Upper lobe of right lung (tissue), 1 donor: ENCODE results near the gene CALD1. TPM values are rescaled to one million over a fixed set of nuclear protein-coding genes. Genes with fewer than 3 reads are reported as not detected.

Experiments used
- ATAC-seq: fragments of 200-7000 bp; cut with Tn5 transposase; one replicate; pipeline ENCODE4 v1.9.1; 2020; ENCODE audit warnings: mild to moderate bottlenecking, moderate library complexity
- DNase-seq: peaks from one replicate; pipeline ENCODE4 v3.0.0-alpha.2; 2020
- H3K27ac ChIP-seq: fragments of 200-600 bp; one replicate; pipeline ENCODE4 v1.8.0; 2022
- H3K27me3 ChIP-seq: fragments of 200-600 bp; one replicate; pipeline ENCODE4 v1.8.0; 2022; ENCODE audit warnings: mild to moderate bottlenecking
- H3K36me3 ChIP-seq: fragments of 200-600 bp; one replicate; pipeline ENCODE4 v1.8.0; 2022
- H3K4me1 ChIP-seq: fragments of 200-600 bp; one replicate; pipeline ENCODE4 v1.8.0; 2022
- H3K4me3 ChIP-seq: fragments of 200-600 bp; one replicate; pipeline ENCODE4 v1.8.0; 2022; ENCODE audit warnings: mild to moderate bottlenecking
- H3K9me3 ChIP-seq: fragments of 200-600 bp; one replicate; pipeline ENCODE4 v1.8.0; 2022
- CTCF ChIP-seq: fragments of 200-600 bp; IDR thresholded peaks from one replicate; pipeline ENCODE4 v1.8.0; 2022; ENCODE audit warnings: antibody characterized with exemption
- intact Hi-C: fragments of 100-400 bp; cut with DNase I; formaldehyde crosslinking; loops from one replicate; pipeline ENCODE4 v1.11.0; 2022
- total RNA-seq: library from RNA; stranded (reverse); fragmentation: NEBNext Ultra II Directional; extraction: Animal tissue kit (Norgen Biotek cat#: 25700); gene quantifications from one replicate; pipeline ENCODE4 v1.2.1, GENCODE V29; 2021
- donor health status: DM: no; HTN: yes; CAD: no; lungs with severe emphysema.

Gene CALD1
- total RNA-seq, 1 donor from 2014 or later = 213 TPM

GRCh38 chr7:134879815-134880475, 100.5 kb downstream of the CALD1 start:
- Histone ChIP-seq H3K27ac (no peak overlapping the region), H3K9me3 (no peaks in the 10 kb centered on the region), H3K36me3 (no peaks in the 10 kb centered on the region), H3K4me3 (no peak overlapping the region), H3K4me1 (no peaks in the 10 kb centered on the region), H3K27me3 (no peaks in the 10 kb centered on the region)
- no peak for TF ChIP-seq CTCF
- intact Hi-C loops = no loop called here
- DNase-seq (no peak), ATAC-seq (no peak)

GRCh38 chr7:134882481-134882880, 103.0 kb downstream of the CALD1 start:
- no peak overlapping the region for H3K4me3 ChIP-seq
- no peak overlapping the region for H3K27ac ChIP-seq
- intact Hi-C loops = no loop called here
- DNase-seq = no peak
- no peak for TF ChIP-seq CTCF
- H3K36me3 ChIP-seq = no peaks in the 10 kb centered on the region
- peaks cover 9% of the 10 kb centered on the region for H3K4me1 ChIP-seq
- no peaks in the 10 kb centered on the region for H3K9me3 ChIP-seq
- no peaks in the 10 kb centered on the region for H3K27me3 ChIP-seq
- no peak for ATAC-seq

GRCh38 chr7:134885967-134886352, 106.5 kb downstream of the CALD1 start:
- H3K9me3 ChIP-seq = no peaks in the 10 kb centered on the region
- no peaks in the 10 kb centered on the region for H3K27me3 ChIP-seq
- H3K36me3 ChIP-seq = no peaks in the 10 kb centered on the region
- H3K4me3 ChIP-seq = no peak overlapping the region
- DNase-seq (no peak), ATAC-seq (peak; percentile 54)
- peaks cover 9% of the 10 kb centered on the region for H3K4me1 ChIP-seq
- H3K27ac ChIP-seq = no peak overlapping the region
- intact Hi-C loops = no loop called here
- no peak for TF ChIP-seq CTCF

GRCh38 chr7:134886353-134887057, 107.1 kb downstream of the CALD1 start:
- no peak for ATAC-seq
- Histone ChIP-seq H3K4me1 (peaks cover 9% of the 10 kb centered on the region), H3K27me3 (no peaks in the 10 kb centered on the region), H3K4me3 (no peak overlapping the region), H3K9me3 (no peaks in the 10 kb centered on the region), H3K27ac (peak overlapping the region; percentile 21), H3K36me3 (no peaks in the 10 kb centered on the region)
- intact Hi-C loops = no loop called here
- DNase-seq = no peak
- no peak for TF ChIP-seq CTCF

GRCh38 chr7:134887523-134887922, 108.1 kb downstream of the CALD1 start:
- no peaks in the 10 kb centered on the region for H3K9me3 ChIP-seq
- H3K36me3 ChIP-seq = no peaks in the 10 kb centered on the region
- intact Hi-C loops = no loop called here
- TF ChIP-seq CTCF = no peak
- no peaks in the 10 kb centered on the region for H3K27me3 ChIP-seq
- no peak for ATAC-seq
- H3K4me3 ChIP-seq = no peak overlapping the region
- no peak for DNase-seq
- peaks cover 9% of the 10 kb centered on the region for H3K4me1 ChIP-seq
- H3K27ac ChIP-seq = no peak overlapping the region
